ENCODE measurements around the gene C1orf167.

Gene C1orf167

DNA sequence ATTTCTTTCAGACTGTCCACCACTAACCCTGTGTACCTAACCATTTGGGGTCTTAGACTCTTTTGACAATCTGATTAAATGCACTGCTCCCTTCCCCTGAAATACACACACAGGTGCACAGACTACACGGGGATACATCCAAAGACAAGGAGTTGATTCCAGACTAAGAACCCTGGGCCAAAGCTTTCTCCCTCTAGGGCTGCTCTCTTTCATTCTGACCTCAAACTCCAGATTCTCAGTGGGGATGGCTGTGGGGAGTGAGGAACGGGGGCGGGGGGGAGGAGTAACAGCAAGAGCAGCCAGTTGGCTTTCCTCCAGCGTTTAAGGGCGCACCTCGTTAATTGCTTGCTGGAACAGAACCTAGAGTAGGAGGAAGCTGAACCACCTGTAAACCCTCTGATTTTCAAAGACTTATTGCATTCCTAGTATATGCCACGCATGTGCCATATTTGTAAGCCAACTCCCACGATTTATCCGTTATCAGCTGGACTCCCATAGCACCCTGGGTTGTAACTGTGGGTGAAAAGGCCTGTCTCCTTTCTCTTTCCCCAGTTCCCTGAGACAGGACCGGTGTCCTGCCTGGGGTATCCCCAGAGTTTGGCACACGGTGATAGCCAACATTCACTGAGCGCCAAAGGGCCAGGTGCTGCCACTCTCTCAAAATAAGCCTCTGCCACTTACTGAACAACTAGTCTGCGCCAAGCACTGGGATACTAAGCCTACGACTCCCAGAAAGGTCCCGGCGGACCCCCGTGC, 42.9 kb downstream of the C1orf167 start:
- TF ChIP-seq CTCF (IDR thresholded peaks at IDR 0.05; ENCODE audit: insufficient read depth, low read length, missing control alignments), result no peak
- peak overlapping the region; percentile 76 for H3K4me3 ChIP-seq (ENCODE audit: low read depth, low read length)
- ChIA-PET CTCF (interaction anchor here (1.0 to 1.8 kb wide), 2 partner anchors 89 to 140 kb away, joined by 3 to 4 read pairs; partner anchors contain the start of gene FBXO6), POLR2A (interaction anchor here (0.5 kb wide), 1 partner anchor 1297 kb away, joined by 3 read pairs; no protein-coding TSS in a partner anchor)
- no peak for DNase-seq (ENCODE audit: low read depth, low spot score)

DNA sequence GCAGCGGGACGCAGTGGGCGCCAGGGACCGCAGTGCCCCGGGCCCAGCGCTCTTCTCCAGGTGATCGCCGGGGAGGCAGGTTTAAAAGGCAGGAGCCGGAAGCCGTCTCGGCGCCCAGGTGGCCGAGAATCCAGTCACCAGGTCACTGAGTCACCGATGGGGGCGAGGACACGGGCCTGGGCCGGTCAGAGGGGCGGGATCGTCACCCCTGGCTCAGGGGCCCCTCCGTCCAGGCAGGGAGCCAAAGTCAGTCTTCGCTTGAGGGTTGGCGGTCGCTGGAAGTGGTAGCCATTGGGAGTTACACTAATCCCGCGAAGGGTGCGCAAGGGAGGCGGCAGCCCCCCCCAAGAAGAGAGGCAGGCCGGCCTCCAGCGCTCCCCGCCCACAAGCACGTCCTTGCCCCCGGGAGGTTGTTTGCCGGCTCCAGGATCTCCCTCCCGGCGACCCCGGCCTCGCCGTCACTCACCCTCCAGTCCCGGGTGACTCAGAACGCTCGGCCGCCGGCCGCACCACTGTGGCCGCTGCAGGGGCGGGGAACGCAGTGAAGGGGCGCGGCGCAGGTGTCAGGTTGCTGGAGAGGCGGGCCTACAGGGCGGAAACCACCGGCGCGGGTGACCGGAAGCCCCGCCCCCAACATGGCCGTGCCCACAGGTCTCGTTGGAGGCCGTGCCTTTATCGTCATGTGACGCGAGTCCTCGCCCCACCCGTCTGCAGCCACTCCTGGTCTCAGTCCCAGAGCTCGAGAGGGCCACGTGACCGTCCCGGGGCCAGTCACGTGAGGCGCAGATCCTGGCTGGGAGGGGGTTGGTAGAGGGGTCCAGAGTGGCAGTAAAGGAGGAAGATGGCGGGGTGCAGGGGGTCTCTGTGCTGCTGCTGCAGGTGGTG, 43.7 kb downstream of the C1orf167 start, which contains the start of the genes CLCN6 and MTHFR:
TSS of gene CLCN6 (plus strand) at position 770 of the 885 bp plus-strand sequence. CDS start at position 842, 72 bp downstream.
TSS of gene MTHFR (minus strand) at position 543 of the 885 bp plus-strand sequence. CDS start 2,848 bp downstream, outside the sequence.
- peak within 1 kb of the TSS; percentile 95 for H3K4me3 ChIP-seq (ENCODE audit: low read depth, low read length)
- ChIA-PET CTCF (interaction anchor here (2.5 kb wide), 1 partner anchor 32 kb away, joined by 9 read pairs; no protein-coding TSS in a partner anchor), POLR2A (interaction anchor here (0.6 to 1.6 kb wide), 5 partner anchors 17 to 104 kb away, joined by 3 to 12 read pairs (median 3); partner anchors contain the start of gene AGTRAP)
- DNase-seq (ENCODE audit: low read depth, low spot score), result peak; percentile 91
- no peak for TF ChIP-seq CTCF (IDR thresholded peaks at IDR 0.05; ENCODE audit: insufficient read depth, low read length, missing control alignments)

DNA sequence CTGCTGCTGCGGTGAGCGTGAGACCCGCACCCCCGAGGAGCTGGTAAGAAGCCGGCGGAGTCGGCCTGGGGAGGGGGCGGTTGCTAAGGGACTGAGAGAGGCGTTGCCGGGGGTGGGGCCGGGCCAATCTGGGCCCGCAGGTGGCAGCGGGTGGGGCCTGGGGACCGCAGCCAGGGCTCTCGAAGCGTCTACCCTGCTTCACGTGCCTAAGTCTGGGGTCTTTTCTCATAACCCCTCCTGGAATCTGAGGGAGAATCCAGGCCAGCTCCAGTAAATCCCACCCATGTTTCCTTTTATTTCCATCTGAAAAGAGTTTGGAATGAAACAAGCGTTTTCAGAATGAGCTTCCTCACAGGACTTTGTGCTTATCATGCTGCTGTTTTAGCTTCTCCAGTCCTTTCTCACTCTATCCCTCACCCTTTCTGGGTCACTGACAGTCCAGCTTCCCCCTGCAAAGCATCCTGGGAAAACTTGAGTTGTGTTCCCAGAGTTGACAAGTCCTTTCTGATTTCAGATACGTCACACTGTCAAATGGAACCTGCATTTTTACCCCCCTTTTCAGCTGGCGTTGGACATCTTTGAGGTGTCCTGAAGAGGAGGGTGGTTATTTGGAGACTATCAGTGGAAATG, 44.4 kb downstream of the C1orf167 start:
- no peak for TF ChIP-seq CTCF (IDR thresholded peaks at IDR 0.05; ENCODE audit: insufficient read depth, low read length, missing control alignments)
- ChIA-PET CTCF (interaction anchor here (0.7 to 2.5 kb wide), 3 partner anchors 17 to 86 kb away, joined by 3 to 9 read pairs (median 3); no protein-coding TSS in a partner anchor), POLR2A (interaction anchor here (0.9 to 1.6 kb wide), 4 partner anchors 17 to 103 kb away, joined by 3 to 12 read pairs (median 4); partner anchors contain the start of gene AGTRAP)
- peak overlapping the region; percentile 95 for H3K4me3 ChIP-seq (ENCODE audit: low read depth, low read length)
- no peak for DNase-seq (ENCODE audit: low read depth, low spot score)

DNA sequence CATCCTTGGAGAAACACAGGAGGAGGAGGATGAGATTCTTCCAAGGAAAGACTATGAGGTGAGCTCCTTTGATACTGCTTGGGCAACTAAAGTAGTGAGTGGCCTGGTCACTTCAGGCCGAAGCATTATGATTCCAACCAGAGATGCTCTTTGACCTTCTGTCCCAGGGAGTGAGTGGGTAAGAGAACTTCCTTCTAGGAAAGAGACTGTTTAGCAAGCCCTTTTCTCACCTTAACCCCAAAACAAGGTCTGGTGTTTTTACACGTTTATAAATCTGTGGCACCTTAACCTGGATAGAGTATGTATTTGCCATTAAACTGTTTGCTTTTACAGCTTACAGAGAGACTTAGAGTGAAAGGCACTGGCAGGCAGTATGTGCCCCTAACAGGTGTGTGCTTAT, 45.1 kb downstream of the C1orf167 start:
- DNase-seq (ENCODE audit: low read depth, low spot score), result no peak
- POLR2A ChIA-PET, result interaction anchor here (0.9 to 1.6 kb wide), 3 partner anchors 71 to 103 kb away, joined by 3 to 12 read pairs (median 5); partner anchors contain the start of gene AGTRAP
- H3K4me3 ChIP-seq (ENCODE audit: low read depth, low read length), result peak overlapping the region; percentile 95
- CTCF ChIA-PET, result interaction anchor here (0.6 to 2.5 kb wide), 4 partner anchors 9 to 87 kb away, joined by 3 to 9 read pairs (median 3); no protein-coding TSS in a partner anchor
- TF ChIP-seq CTCF (IDR thresholded peaks at IDR 0.05; ENCODE audit: insufficient read depth, low read length, missing control alignments), result no peak

DNA sequence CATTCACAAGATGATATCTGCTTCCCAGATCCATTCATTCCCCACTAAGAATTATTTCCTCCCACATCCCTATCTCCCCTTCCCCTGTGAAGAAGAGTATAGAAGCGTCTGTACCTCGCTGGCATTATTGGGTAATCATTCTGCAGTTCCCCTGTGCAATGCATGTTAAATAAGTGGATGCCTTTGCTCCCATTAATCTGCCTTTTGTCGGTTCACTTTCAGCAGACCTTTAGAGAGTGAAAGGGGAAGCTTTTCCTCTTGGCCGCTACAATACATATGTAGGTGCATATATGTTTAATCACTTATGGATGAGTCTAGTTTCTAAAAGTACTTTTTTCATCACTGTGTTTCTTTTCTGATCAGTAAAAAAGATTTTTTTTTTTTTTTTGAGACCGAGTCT, 51.0 kb downstream of the C1orf167 start:
- no peak for TF ChIP-seq CTCF (IDR thresholded peaks at IDR 0.05; ENCODE audit: insufficient read depth, low read length, missing control alignments)
- DNase-seq (ENCODE audit: low read depth, low spot score), result no peak
- ChIA-PET CTCF (no interaction called here), POLR2A (no interaction called here)
- H3K4me3 ChIP-seq (ENCODE audit: low read depth, low read length), result no peak overlapping the region

Data from AG04449 (cell line).